Coronary artery (tissue), 2 donors: ENCODE data around the gene KCNN1.
"Not testable (repeated sequence)": the region's sequence is repeated elsewhere in the genome, so short reads cannot be mapped to it uniquely, and the experiment has no call there.

ENCODE experiments used
- DNase-seq: peaks from one replicate; pipeline ENCODE4 v3.0.0-alpha.2; 2017; ENCODE audit warnings: low spot score
- H3K27ac ChIP-seq, 2 donors: fragments of 200-600 bp; sonication (generic); one replicate each; pipeline ENCODE4 v1.5.1; 2016 to 2019
- H3K4me3 ChIP-seq: fragments of 200-600 bp; sonication (generic); 2 replicates; pipeline ENCODE4 v1.5.1; 2016; ENCODE audit warnings: mild to moderate bottlenecking, moderate library complexity
- CTCF ChIP-seq: fragments of 200-600 bp; sonication (generic); IDR thresholded peaks from one replicate; pipeline ENCODE4 v1.5.1; 2019; ENCODE audit warnings: antibody characterized with exemption

KCNN1 gene

GRCh38 chr19:18002347-18002850, 35.5 kb downstream of the KCNN1 start:
- peak overlapping the region; percentile 95 for H3K4me3 ChIP-seq
- peak overlapping the region; percentile 96 for H3K27ac ChIP-seq
- no peak for DNase-seq
- no peak for TF ChIP-seq CTCF

- not testable (repeated sequence) for DNase-seq, H3K4me3 ChIP-seq, H3K27ac ChIP-seq
Measured at GRCh38 chr19:18005750-18006149, 38.8 kb downstream of the KCNN1 start.

- DNase-seq, result peak; percentile 90
- peak; percentile 91 for TF ChIP-seq CTCF
- H3K4me3 ChIP-seq, result peak overlapping the region; percentile 83
- peak overlapping the region; percentile 87 to 94 for H3K27ac ChIP-seq
Measured at GRCh38 chr19:18007044-18007916, 40.4 kb downstream of the KCNN1 start.

- peak; percentile 96 for DNase-seq
- H3K27ac ChIP-seq, result peak within 1 kb of the TSS; percentile 87 to 94
- peak within 1 kb of the TSS; percentile 83 for H3K4me3 ChIP-seq
- TF ChIP-seq CTCF, result no peak
Measured at GRCh38 chr19:18007917-18008673, 41.2 kb downstream of the KCNN1 start, which contains the start of gene ARRDC2. Gene ARRDC2, plus strand, starts transcription at chr19:18008170. Its CDS starts 141 bp downstream, at chr19:18008311.

- TF ChIP-seq CTCF, result no peak
- DNase-seq, result no peak
- peak overlapping the region; percentile 87 to 94 for H3K27ac ChIP-seq
- H3K4me3 ChIP-seq, result peak overlapping the region; percentile 83
Measured at GRCh38 chr19:18008814-18009213, 41.9 kb downstream of the KCNN1 start.

GRCh38 chr19:18009412-18010066, 42.6 kb downstream of the KCNN1 start:
- peak overlapping the region; percentile 83 for H3K4me3 ChIP-seq
- H3K27ac ChIP-seq, result peak overlapping the region; percentile 87 to 94
- TF ChIP-seq CTCF, result no peak
- no peak for DNase-seq

- no peak for TF ChIP-seq CTCF
- Histone ChIP-seq H3K4me3 (peak overlapping the region; percentile 83), H3K27ac (peak overlapping the region; percentile 30 to 94)
- no peak for DNase-seq
Measured at GRCh38 chr19:18010149-18010548, 43.2 kb downstream of the KCNN1 start.
